ENCODE measurements around the gene HIVEP3. TPM values are rescaled to one million over a fixed set of nuclear protein-coding genes. Genes with fewer than 3 reads are reported as not detected.

HIVEP3 gene
- total and polyA plus RNA-seq, 2 of the 13 experiments (the other 11 are each of a cell fraction or from before 2014, with no cell fraction given): 0.05 TPM; not detected in 1

GRCh38 chr1:41495210-41495948, 423.3 kb downstream of the HIVEP3 start:
- no TSS peak for BruUV-seq (replicated peaks)
- Histone ChIP-seq H3K4me3 (replicated peaks in 1 of 3; ENCODE audit: insufficient read depth in 1 of 3, low read depth in 2 of 3, low read length in 3 of 3) (no peak overlapping the region), H3K79me2 (ENCODE audit: insufficient read depth, low read length) (no peaks in the 10 kb centered on the region), H3K27me3 (ENCODE audit: control insufficient read depth in 1 of 2, insufficient read depth in 2 of 2, low read length in 2 of 2) (peaks cover 0 to 7% of the 10 kb centered on the region in 2 experiments; a peak in 2 of 5 replicates), H2AFZ (ENCODE audit: low read length) (no peak overlapping the region), H3K4me2 (ENCODE audit: low read depth, low read length) (peak overlapping the region; percentile 23; the same call in 1 of the 2 replicates), H3K27ac (ENCODE audit: extremely low read length, insufficient read depth, low read length) (no peak overlapping the region), H3K9me3 (ENCODE audit: low read length) (no peaks in the 10 kb centered on the region), H3K4me1 (ENCODE audit: insufficient read depth, low read length) (no peaks in the 10 kb centered on the region), H3K36me3 (replicated peaks in 1 of 2; ENCODE audit: control insufficient read depth in 1 of 2, insufficient read depth in 2 of 2, low read length in 2 of 2) (no peaks in the 10 kb centered on the region), H4K20me1 (ENCODE audit: insufficient read depth, low read length) (no peaks in the 10 kb centered on the region), H3K9ac (ENCODE audit: insufficient read depth, low read depth, low read length) (no peak overlapping the region)
- WGBS (ENCODE audit: low lambda C conversion rate): 48% methylated on average over 16 of the region's 19 CpGs
- intact Hi-C loops (cut with micrococcal nuclease; ENCODE audit: unreplicated experiment) (no loop called here), in situ Hi-C loops (cut with HindIII; ENCODE audit: extremely low pct_ligation_motif_present, low pct_unique_long_range_greater_than_20kb) (no loop called here)
- CTCF ChIA-PET (ENCODE audit: low intra/inter-chr PET ratio, low total read pairs): no interaction called here
- TF ChIP-seq ZNF850 (CRISPR knock-in tag; conservative IDR thresholded peaks at IDR 0.05) (no peak), ZNF572 (CRISPR knock-in tag; IDR thresholded peaks at IDR 0.05) (no peak), ZNF780A (CRISPR knock-in tag; IDR thresholded peaks at IDR 0.05) (no peak)
- peak; percentile 15 for DNase-seq (ENCODE audit: low spot score)
- POLR2A ChIA-PET: no interaction called here
- peak; percentile 12 for ATAC-seq
- FAIRE-seq: no peak

GRCh38 chr1:41494351-41495209, 424.1 kb downstream of the HIVEP3 start:
- H3K4me2 ChIP-seq (ENCODE audit: low read depth, low read length): no peak overlapping the region
- no peak for TF ChIP-seq ONECUT2 (CRISPR knock-in tag; IDR thresholded peaks at IDR 0.05)
- no peak for TF ChIP-seq NFRKB (IDR thresholded peaks at IDR 0.05)
- TF ChIP-seq ZNF768 (CRISPR knock-in tag; IDR thresholded peaks at IDR 0.05): peak; percentile 85
- no peak for TF ChIP-seq PRPF4 (IDR thresholded peaks at IDR 0.05; ENCODE audit: low read depth, low read length, poor library complexity, severe bottlenecking)
- 29% methylated on average over 11 of the region's 17 CpGs for WGBS (ENCODE audit: low lambda C conversion rate)

More at GRCh38 chr1:41494351-41495209, 424.1 kb downstream of the HIVEP3 start:
- Histone ChIP-seq H3K4me1 (ENCODE audit: insufficient read depth, low read length) (no peaks in the 10 kb centered on the region), H2AFZ (ENCODE audit: low read length) (no peak overlapping the region), H3K27ac (ENCODE audit: extremely low read length, insufficient read depth, low read length) (no peak overlapping the region), H3K27me3 (ENCODE audit: control insufficient read depth in 1 of 2, insufficient read depth in 2 of 2, low read length in 2 of 2) (peaks cover 0 to 7% of the 10 kb centered on the region in 2 experiments; a peak in 2 of 5 replicates), H3K9me3 (ENCODE audit: low read length) (no peaks in the 10 kb centered on the region), H3K36me3 (replicated peaks in 1 of 2; ENCODE audit: control insufficient read depth in 1 of 2, insufficient read depth in 2 of 2, low read length in 2 of 2) (no peaks in the 10 kb centered on the region), H3K9ac (ENCODE audit: insufficient read depth, low read depth, low read length) (no peak overlapping the region), H3K79me2 (ENCODE audit: insufficient read depth, low read length) (no peaks in the 10 kb centered on the region), H4K20me1 (ENCODE audit: insufficient read depth, low read length) (no peaks in the 10 kb centered on the region), H3K4me3 (replicated peaks in 1 of 3; ENCODE audit: insufficient read depth in 1 of 3, low read depth in 2 of 3, low read length in 3 of 3) (no peak overlapping the region)
- ChIA-PET POLR2A (no interaction called here), CTCF (ENCODE audit: low intra/inter-chr PET ratio, low total read pairs) (no interaction called here)
- DNase-seq (ENCODE audit: low spot score) (no peak), FAIRE-seq (no peak), ATAC-seq (no peak)
- no TSS peak for BruUV-seq (replicated peaks)
- intact Hi-C loops (cut with micrococcal nuclease; ENCODE audit: unreplicated experiment): no loop called here
- in situ Hi-C loops (cut with HindIII; ENCODE audit: extremely low pct_ligation_motif_present, low pct_unique_long_range_greater_than_20kb): no loop called here

All from HepG2 (cell line).